ENCODE data around the gene SH2D3A.

SH2D3A gene

DNA sequence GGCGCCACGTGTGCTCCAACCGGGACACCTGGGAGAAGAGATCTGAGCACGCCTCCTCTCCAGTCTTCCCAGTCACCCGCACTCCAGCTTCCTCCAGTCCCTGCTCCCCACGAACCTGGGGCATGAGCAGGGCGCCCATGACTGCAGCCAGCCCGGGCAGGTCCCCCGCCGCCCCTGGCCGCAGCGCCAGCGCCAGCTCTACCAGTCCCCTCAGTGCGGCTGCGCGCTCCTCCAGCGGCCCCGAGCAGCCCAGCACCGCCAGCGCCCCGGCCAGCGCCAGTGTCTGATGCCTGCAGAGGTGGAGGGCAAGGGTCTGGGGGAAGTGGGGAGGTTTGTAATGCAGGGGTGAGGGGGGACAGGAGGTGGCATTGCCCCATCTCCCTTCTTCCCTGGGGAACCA is 13.1 kb downstream of the SH2D3A start:
- TF ChIP-seq POLR2AphosphoS5 (IDR thresholded peaks at IDR 0.05; ENCODE audit: low read depth, low read length) (no peak), SIN3A (IDR thresholded peaks at IDR 0.05; ENCODE audit: borderline replicate concordance, insufficient read depth, low read length) (no peak), FOXP2 (optimal IDR thresholded peaks at IDR 0.05; ENCODE audit: borderline replicate concordance, extremely low read depth, extremely low read length, insufficient read depth) (no peak), TAF1 (IDR thresholded peaks at IDR 0.05; ENCODE audit: borderline replicate concordance, insufficient read depth, low read length) (no peak)
- TF ChIP-seq, protein P1, sequence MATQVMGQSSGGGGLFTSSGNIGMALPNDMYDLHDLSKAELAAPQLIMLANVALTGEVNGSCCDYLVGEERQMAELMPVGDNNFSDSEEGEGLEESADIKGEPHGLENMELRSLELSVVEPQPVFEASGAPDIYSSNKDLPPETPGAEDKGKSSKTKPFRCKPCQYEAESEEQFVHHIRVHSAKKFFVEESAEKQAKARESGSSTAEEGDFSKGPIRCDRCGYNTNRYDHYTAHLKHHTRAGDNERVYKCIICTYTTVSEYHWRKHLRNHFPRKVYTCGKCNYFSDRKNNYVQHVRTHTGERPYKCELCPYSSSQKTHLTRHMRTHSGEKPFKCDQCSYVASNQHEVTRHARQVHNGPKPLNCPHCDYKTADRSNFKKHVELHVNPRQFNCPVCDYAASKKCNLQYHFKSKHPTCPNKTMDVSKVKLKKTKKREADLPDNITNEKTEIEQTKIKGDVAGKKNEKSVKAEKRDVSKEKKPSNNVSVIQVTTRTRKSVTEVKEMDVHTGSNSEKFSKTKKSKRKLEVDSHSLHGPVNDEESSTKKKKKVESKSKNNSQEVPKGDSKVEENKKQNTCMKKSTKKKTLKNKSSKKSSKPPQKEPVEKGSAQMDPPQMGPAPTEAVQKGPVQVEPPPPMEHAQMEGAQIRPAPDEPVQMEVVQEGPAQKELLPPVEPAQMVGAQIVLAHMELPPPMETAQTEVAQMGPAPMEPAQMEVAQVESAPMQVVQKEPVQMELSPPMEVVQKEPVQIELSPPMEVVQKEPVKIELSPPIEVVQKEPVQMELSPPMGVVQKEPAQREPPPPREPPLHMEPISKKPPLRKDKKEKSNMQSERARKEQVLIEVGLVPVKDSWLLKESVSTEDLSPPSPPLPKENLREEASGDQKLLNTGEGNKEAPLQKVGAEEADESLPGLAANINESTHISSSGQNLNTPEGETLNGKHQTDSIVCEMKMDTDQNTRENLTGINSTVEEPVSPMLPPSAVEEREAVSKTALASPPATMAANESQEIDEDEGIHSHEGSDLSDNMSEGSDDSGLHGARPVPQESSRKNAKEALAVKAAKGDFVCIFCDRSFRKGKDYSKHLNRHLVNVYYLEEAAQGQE (IDR thresholded peaks at IDR 0.05; ENCODE audit: insufficient read depth in 1 of 2, low read depth in 2 of 2, low read length in 2 of 2): no peak

DNA sequence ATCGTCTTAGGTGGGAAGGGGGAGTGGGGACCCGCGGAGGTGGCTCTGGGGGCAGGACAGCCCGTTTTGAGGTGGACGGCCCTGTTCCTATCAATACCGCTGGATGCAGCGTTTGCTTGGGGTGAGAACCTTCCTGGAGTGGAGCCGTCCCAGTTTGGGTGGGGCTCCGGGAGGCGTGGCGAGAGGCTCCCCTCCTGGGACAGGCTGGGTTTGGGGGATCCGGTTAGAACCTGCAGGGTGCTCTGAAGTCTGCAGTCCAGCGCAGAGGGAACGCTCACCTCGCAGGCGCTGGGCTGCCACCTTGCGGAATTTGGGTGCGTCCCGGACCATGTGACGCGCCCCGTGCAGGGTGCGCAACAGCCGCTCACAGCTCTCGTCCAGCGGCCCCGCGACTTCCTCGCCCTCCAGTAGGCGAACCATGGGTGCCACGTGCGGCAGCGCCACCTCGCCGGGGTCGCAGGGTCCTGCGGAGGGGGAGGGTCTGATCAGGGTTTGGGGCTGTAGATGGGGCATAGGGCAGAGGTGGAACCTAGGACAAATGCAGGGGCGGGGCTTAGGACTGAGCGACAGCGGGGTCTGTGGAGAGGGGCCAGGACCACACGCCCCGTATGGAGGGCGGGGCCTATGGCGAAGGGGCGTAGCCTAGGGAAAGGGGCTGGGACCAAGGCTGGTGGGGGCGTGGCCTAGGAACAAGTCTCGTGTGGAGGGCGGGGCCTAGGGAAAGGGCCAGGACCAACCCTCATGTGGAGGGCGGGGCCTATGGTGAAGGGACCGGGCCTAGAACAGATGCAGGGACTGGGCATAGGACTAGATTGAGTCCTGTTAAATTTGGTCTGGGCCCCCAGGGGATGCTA is 13.8 kb downstream of the SH2D3A start:
- no peak for TF ChIP-seq SIN3A (IDR thresholded peaks at IDR 0.05; ENCODE audit: borderline replicate concordance, insufficient read depth, low read length)
- TF ChIP-seq, protein P1 (IDR thresholded peaks at IDR 0.05; ENCODE audit: insufficient read depth in 1 of 2, low read depth in 2 of 2, low read length in 2 of 2): no peak

DNA sequence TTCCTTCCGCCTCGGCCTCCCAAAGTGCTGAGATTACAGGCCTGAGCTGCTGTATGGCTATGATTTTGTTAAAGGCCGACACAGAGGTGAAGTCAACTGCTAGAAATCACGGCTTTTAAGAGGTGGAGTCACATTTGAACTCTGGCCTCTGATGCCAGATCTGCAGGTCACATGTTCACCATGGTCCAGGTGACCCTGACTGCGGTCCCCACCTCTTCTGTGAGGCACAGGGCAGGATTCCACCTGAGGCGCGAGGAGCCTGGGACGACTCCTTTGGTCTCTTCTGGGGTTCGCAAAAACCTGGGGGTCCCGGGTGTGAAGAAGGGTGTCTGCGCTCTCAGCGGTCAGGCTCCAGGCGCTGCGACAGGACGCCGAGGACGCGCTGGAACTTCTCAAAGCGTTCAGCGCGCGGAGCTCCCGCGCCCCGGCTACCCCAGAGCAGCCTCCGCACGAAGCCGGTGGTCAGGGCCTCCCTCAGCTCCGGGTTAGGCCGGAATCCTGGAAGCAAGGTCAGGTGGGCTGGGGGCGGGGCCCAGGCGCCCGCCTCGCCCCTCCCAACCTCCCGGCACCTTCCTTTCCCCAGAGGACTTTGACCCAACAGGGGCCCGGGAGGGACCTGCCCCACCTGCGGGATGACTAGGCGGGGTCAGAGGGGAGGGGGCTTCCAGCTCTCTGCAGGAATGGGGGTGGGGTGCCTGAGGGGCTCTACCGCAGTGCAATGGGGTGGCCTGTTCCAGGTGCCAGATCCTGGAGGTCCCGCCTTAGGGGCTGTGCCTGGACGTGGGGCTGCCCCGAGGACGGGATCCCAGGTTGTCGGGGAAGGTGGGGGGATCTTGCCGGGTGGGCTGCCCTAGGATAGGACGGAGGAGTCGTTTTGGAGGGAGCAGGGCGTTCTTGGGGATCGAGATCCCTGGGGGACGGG is 14.7 kb downstream of the SH2D3A start:
- TF ChIP-seq FOXP2 (optimal IDR thresholded peaks at IDR 0.05; ENCODE audit: borderline replicate concordance, extremely low read depth, extremely low read length, insufficient read depth) (no peak), SIN3A (IDR thresholded peaks at IDR 0.05; ENCODE audit: borderline replicate concordance, insufficient read depth, low read length) (no peak), POLR2AphosphoS5 (IDR thresholded peaks at IDR 0.05; ENCODE audit: low read depth, low read length) (no peak), TAF1 (IDR thresholded peaks at IDR 0.05; ENCODE audit: borderline replicate concordance, insufficient read depth, low read length) (no peak)
- TF ChIP-seq, protein P1 (IDR thresholded peaks at IDR 0.05; ENCODE audit: insufficient read depth in 1 of 2, low read depth in 2 of 2, low read length in 2 of 2): no peak

DNA sequence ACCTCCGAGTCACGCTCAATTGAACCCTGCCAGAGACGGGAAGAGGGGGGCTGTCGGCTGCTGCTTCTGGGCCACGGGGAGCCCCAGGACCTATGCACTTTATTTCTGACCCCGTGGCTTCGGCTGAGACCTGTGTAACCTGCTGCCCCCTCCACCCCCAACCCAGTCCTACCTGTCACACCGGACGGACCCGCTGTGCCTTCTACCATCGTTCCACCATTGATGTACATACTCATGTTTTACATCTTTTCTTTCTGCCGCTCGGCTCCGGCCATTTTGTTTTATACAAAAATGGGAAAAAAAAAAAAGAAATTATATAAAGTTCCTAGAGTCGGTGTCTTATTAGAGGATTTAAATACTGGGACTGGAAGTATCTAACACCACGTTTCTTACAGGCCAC is 16.0 kb downstream of the SH2D3A start:
- no peak for TF ChIP-seq POLR2AphosphoS5 (IDR thresholded peaks at IDR 0.05; ENCODE audit: low read depth, low read length)
- TF ChIP-seq TAF1 (IDR thresholded peaks at IDR 0.05; ENCODE audit: borderline replicate concordance, insufficient read depth, low read length): no peak
- no peak for TF ChIP-seq SIN3A (IDR thresholded peaks at IDR 0.05; ENCODE audit: borderline replicate concordance, insufficient read depth, low read length)
- TF ChIP-seq FOXP2 (optimal IDR thresholded peaks at IDR 0.05; ENCODE audit: borderline replicate concordance, extremely low read depth, extremely low read length, insufficient read depth): no peak
- TF ChIP-seq, protein P1 (IDR thresholded peaks at IDR 0.05; ENCODE audit: insufficient read depth in 1 of 2, low read depth in 2 of 2, low read length in 2 of 2): no peak

Data from PFSK-1 (cell line).